HG02678 (cell line): Measurements from ENCODE around the gene ST6GALNAC6.

Experiments used
- ATAC-seq: cut with Tn5 transposase; IDR thresholded peaks from one replicate; pipeline ENCODE4 v1.9.1; 2021; ENCODE audit warnings: mild to moderate bottlenecking, moderate library complexity; ENCODE audit not compliant: unreplicated experiment

Gene ST6GALNAC6

DNA sequence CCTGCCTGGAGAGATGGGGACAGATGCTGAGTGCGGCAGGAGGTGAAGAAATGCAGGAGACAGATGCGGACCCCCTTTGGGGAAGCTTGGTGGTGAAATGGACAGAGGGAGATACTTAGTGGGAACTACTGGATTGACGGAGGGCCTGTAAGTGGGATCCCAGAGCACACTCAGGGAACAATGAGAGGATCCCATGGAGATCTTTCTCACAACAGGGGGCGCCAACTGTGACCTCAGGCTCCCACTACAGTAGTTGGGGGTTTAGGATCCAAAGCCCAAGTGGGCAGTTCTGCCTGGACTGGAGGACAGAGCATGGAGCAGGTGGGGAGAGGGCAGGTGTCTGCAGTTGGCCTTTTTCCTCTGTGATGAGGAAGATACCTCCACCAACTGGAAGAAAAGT, 34.8 kb upstream of the ST6GALNAC6 start:
- no peak for ATAC-seq

DNA sequence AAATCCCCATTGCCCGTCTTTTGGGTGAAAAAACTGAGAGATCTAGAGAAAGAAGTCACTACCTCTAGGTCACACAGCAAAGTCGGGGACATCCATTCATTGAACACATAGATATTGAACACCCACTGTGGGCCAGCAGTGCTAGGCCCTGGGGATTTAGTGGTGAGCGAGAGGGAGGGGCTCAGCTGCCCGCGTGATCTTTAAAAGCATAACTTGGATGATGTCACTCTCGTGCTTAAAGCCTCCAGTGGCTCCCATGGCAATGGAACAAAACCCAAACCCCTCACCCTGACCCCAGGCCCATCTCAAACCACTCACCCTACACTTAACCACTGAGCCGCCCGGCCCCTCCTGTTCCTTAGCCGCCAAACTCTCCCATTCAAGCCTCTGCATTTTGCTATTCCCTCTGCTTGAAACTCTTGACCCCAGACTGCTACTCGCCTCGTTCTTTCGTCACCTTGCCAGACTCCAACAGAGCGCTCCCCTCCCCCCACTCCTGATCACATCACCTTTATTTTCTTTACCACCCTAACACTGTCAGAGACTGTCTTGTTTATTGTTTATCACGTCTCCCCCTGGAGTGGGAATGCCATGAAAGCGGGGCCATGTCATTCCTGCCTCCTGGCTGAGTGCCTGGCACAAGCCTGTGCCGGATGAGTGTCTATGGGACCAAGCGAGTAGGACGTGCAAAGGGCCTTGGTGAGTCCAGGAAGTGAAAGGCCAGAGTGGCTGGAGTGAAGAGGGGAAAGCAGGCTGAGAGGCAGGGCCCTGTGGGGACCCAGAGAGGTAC, 31.9 kb upstream of the ST6GALNAC6 start:
- ATAC-seq: peak; percentile 20

DNA sequence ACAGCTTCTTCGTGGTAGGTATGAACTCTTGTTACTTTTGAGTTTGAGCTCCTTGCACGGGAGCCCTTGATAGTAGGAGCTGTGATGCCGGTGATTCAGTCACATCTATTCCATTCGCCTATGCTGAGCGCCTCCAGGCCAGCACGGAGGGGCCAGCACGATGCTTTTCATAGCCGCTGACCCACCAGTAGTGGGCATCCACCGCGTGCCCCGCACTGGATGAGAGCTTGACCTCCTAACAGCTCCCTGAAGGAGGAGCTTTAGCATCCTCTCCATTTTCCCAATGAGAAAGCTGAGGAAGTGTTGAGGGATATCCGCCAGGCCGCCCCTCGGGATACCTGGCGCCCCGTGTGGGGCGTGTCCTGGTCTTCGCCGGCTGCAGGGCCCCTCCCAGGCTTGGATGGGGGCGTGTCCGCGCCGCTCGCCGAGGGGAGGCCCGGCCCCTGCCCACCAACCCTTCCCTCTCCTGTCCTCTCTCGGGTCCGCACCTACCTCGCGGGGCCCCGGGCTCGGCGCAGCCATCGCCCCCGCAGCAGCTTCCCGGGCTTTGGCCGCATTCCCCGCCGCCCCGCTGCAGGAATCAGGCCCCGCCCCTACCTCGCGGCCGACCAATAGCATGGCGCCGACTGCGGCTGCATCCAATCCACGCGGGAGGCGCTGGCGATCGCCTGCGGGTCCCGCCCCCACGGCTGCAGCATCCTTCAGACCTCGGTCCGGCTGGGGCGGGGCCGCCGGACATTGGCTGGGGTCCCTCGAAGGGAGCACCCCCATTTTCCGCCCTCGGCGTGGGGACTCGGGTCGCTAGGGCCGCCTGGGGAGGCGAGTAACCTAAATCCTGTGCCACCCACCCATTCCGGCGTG, 31.1 kb upstream of the ST6GALNAC6 start, which contains the start of gene PIP5KL1:
TSS of gene PIP5KL1 (minus strand) at position 547 of the 861 bp plus-strand sequence. CDS start at position 522, 25 bp downstream.
- peak; percentile 86 for ATAC-seq

DNA sequence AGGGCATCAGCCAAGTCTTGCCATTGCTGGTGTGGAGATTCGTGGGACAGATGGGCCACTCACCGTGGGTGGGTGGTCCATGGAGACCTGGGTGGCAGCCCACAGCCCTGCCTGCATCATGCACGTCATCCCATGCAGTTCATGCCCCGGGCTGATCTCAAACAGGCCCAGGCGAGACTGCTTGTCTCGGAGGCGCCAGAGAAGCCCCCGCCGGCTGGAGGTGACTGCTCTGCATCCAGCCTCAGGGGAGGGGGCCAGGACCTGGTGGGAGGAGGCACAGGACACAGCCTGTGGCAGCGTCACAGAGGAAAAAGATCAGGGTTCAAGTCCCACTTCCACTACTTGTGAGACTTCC, 30.2 kb upstream of the ST6GALNAC6 start:
- no peak for ATAC-seq

DNA sequence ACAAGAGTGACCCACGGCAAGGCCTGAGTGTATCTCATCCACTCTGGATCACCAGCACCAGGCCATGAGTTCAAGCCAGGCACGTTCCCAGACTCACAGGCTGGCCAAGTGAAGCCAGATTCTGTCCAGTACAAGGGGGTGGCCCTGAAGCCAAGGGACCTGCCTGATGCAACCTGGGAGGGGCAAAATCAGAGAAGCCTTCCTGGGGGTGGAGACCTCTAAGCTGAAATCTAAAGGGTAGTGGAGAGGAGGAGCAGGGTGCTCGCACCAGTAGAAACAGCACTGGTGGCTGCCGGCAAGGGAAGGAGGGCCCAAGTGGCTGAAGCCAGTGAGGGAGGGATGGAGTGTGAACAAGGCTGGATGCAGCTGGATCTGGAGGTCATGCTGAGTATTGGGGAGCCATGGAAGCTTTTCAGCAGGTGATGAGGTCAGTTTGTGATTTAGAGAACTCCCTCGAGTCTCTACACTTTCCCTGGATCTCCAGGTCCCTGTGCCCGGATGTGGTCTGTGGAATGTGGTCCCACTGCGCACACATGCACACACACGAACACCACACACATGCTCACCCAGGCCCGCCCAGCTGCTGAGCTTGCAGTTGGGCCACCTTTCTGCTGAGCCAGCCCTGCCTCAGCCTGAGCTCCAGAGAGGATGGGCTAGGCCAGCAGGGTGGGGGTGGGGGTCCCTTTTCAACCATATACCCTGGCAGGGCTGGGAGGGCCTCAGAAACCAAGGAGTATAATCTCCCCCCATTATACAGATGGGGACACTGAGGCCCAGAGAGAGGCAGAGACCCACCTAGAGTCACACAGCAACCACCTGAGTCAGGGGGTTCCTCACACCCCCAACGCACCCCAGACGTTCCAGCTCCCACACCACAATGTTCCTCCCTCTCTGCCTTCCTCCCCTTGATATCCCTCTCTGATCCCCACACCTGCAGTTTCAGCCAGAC, 29.5 kb upstream of the ST6GALNAC6 start:
- ATAC-seq: no peak

DNA sequence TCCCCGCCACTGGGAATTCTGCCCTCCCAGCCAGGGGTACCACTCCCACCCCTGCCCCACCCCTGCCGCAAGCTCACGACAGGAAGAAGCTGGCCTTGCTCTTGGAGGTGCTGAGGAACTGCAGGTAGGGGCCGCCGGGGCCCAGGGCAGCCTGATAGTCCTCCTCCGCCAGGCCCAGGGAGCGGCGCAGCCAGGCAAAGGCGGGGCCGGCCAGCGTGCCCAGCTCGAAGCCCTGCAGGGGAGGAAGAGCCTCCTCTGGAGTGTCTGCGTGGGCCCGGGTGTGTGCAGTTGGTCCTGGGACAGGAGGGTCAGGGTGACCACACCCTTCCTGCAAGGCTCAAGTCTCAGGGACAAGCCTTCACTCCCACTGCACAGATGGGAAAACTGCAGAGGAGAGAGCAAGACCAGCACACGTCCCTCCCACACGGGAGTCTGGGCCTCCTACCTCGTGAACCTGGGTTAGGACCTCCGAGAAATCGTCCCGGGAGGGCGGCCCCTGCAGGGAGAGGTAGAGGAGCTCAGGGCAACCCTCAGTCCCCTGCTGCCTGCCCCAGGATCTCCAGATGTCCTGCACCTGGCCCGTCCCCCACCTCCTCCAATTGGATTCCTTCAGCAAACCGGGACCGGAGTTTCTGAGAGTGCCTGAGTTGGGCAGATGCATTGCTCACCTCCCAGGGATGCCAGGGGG, 28.7 kb upstream of the ST6GALNAC6 start:
- no peak for ATAC-seq

DNA sequence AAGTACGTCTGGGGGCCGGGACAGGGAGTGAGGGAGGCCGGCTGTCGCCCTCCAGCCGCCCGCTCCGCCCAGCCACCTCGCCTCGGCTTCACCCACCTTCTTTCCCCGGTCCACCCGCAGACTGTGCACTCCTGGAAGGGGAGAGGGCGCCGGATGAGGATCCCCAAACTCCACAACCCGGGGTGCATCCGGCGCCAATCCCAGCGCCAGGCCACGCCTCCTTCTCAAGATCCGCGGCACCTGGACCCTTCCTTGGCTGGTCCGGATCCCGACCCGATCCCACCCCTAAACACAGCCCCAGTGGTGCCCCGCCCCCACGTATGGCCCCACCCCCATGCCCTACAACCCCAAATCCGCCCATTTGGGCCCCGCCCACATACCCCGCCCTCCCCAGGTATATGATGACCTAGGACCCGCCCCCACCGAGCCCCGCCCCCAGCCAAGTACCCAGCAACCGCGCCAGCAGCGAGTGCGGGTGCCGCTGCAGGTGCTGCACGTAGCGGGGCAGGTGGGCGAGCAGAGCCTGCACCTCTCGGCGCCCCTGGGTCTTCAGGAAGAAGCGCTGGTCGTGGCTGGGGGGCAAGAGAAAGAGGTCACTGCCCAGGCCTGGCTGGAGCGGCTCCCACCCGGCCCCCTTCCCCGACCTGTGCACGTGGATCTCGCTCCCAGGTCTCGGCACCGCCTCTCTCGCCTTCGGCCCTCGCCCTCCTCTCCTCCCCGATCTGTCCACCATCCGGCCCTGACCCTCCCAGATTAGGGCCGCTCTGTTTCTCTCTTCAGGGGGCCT, 28.0 kb upstream of the ST6GALNAC6 start:
- ATAC-seq: no peak

DNA sequence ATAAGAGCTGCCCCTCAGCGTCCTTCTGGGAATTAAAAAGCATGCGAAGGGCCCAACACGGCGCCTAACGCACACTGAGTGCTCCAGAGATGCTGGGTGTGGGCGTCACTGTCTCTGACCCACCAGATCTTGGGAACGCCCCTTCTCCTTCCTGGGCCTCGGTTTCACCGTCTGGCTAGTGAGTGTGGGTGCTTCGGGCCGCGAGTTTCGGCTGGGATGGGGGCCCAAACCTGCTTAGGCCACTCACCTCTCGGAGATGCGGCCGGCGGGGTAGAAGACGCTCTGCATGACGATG, 27.4 kb upstream of the ST6GALNAC6 start:
- no peak for ATAC-seq

DNA sequence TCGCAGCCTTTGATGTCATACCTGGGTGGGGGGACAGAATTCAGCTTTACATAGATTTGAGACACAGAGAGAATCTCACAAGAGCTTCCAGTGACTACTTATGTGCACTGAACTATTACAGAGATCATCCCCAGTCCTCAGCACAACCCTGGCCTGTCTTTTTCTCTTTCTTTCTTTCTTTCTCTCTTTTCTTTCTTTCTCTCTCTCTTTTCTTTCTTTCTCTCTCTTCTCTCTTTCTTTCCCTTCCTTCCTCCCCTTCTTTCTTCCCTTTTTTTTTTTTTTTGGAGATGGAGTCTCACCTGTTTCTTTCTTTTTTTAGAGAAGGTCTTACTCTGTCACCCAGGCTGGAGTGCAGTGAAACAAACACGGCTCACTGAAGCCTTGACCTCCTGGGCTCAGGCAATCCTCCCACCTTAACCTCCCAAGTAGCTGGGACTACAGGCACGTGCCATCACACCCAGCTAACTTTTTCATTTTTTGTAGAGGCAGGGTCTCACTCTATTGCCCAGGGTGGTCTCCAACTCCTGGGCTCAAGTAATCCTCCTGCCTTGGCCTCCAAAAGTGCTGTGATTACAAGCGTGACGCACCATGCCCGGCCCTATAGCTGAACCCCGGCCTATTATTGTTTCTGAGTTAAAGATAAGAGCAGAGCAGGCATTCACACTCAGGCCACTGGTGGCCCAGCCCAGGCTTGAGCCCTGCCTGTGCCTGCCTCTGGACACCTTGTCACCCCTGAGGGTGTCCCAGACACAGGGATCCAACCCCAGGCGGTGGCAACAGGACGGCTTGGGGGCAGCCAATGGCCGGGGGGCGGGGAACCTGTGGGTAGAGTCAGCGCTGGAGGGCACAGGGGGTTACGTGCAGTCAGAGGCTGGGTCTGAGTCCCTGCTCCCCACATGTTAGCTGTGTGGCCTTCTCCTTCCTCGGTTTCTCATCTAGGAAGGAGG, 26.8 kb upstream of the ST6GALNAC6 start:
- ATAC-seq: no peak

DNA sequence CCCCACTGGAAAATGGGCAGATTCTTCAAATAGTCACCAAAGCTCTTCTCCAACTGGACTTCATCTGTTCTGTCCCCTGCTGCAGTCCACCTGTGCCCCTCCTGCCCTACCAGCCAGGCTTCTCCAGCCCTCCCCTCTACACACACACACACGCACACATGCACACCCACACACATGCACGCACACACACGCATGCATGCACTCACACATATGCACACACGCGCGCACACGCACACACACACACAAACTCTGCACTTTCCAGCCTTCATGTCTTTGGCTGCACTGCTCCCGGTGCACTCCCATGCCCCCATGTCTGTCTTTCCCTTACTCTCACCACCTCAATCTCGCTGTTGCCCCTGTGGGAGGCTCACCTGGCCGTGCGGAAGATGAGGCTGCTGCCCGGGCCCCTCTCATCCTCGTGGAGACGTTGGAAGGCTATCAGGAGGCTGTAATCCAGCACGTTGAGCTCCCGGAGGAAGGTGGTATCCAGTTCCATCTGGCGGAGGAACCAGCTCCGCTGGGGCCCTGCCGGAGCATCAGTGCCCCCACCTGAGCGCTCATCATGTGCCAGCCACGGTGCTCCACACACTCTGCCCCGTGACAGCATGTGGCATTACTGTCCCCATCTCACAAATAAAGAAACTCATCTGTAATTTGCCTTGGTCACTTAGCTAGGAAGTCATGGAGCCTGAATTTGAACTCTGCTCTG, 25.5 kb upstream of the ST6GALNAC6 start:
- ATAC-seq: no peak

DNA sequence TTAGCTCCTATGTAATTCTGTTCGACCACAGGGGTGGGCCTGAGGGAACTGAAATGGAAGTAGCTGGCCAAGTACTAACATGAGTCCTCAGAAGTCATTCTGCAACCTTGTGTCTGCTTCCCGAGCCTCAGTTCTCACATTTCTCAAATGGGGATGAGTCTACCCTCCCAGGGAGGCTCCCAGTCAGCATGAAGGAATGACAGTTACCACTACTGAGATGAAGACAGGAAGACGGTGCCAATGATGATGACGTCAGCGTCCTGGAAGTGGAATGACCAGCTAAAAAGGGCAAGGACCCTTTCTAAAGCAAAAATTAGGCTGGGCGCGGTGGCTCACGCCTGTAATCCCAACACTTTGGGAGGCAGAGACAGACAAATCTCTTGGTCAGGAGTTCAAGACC, 24.4 kb upstream of the ST6GALNAC6 start:
- no peak for ATAC-seq

DNA sequence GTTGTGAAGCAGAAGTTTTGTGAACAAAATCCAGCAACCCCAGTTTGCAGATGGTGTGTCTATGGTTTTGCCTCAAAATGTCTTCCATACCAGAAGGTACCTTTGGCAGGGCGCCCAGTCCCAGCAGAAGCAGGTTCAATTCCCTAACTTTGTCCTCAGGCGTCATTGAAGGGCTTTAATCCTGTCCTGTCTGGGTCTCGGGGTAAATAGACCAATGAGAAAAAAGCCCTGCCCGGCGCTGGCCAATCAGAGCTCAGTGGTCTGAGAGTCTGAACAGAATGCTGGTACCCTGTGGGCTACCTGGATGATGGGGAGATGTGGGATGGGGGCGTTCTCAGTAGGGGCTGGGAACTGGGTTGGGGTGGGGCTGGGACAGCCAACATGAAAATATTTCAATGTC, 23.6 kb upstream of the ST6GALNAC6 start:
- ATAC-seq: no peak

DNA sequence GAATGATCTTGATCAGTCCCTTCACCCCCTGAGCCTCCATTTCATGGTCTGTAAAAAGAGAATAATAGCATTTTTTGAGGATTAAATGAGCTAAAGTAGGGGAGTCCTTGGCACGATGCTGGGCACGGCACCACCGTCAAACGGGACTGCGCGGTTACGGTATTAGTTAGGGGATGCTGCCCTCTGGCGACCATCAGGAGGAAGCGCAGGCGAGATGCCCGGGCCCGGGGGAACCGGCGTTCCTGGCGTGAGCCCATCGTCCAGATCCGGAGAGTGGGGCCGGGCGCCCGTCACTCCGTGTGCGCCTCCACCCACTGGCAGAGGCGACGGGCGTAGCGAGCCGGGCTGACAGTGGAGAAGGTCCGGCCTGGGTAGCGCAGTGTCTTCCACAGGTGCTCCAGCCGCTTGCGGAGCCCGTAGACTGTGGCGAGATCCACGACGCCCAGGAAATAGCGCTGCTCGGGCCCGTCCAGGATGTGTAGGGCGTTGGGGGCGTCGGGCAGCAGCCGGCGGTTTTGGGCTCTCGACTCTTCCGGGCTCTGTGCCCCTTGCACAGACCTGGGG, 22.2 kb upstream of the ST6GALNAC6 start:
- no peak for ATAC-seq

DNA sequence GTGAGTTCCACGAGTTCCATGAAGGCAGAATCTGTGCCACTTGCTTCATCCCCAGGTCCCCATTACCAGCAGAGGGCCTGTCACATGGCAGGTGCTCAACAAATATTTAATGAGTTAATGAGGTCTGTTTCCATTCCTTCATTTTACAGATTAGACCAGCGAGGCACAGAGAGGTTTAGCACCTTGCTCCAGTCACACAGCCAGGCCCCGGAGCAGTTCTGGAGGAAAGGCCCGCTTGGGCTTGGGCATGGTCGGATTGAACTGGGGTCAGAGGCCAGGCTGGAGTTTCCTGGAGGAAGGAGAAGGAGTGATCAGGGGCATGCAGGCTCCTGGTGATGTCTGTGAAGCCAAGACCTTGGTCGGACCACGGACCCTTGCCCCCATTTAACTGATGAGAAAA, 21.4 kb upstream of the ST6GALNAC6 start:
- no peak for ATAC-seq

DNA sequence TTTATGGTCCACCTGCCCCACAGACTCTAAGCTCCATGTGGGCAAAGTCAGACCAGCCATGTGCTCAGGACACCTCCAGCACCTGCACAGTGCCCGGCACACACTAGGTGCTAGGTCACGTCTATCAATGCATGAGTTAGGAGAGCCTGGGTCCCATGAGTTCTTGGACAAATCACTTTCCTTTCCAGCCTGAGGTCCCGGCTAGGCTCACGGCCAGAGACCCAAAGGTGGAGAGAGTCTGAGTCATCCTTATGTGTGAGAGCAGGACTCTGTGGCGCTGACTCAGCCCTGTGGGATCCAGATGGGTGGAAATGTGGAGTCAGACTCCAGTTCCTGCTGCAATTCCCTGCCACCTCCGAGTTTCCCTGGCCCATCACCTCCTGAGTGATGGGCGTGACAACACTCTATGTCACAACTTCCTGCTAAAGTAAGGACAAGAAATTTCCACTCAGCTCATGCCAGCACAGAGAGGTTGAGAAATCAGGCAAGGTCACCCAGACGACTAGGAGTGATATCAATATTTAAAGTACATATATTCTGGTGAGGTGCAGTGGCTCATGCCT, 19.9 kb upstream of the ST6GALNAC6 start:
- ATAC-seq: no peak

DNA sequence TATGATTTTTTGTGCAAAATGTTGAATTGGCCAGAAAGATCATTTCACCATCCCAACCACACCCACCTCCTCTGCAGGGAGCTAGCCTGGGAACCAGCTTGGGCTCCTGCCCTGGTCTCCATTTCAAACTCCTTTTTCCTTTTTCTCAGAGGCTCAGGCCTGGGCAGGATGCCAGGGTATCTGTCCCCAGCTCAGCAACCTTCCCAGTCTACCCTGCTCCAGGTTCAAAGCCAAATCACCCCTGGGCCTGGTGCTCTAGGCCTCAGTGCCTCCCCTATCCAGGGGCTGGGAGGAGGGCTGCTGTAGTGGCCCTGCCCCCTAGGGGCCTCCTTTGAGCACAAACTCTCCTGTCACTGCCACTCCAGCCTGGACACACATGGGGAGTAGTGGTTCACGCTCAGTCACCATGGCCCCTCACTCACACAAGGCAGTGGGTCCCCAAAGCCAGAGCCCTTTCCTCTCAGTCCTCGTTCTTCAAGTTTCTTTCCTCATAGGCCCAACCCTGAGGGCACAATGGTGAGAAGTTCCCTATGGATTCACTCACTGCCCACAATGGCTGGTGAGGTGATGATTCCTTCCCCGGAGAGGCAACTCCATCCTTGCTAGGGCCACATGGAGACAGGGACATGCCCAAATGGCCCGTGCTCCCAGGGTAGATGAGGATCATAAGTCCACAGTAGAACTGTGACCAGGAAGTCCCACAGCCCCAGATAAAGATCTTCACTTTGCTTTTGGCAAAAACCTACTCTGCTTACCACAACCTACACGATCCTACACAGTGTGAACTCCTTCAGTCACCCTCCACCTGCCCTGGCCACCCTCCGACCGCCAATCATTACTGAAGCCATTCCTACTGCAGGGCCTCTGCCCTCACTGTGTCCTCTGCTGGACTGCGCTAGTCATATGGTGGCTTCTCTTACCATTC, 19.0 kb upstream of the ST6GALNAC6 start:
- no peak for ATAC-seq
